GM10266 (cell line): Measurements from ENCODE around the gene C17orf107.

Source experiments
- DNase-seq: peaks from one replicate; pipeline ENCODE4 v3.0.0; 2012; ENCODE audit errors: extremely low spot score
- TF ChIP-seq, protein P1 (sequence below): IDR thresholded peaks from 2 replicates; pipeline ENCODE4 v1.5.1; 2012; ENCODE audit warnings: mild to moderate bottlenecking, low read depth; ENCODE audit not compliant: control insufficient read depth, insufficient read depth; ENCODE audit errors: missing control alignments

C17orf107 gene

DNA sequence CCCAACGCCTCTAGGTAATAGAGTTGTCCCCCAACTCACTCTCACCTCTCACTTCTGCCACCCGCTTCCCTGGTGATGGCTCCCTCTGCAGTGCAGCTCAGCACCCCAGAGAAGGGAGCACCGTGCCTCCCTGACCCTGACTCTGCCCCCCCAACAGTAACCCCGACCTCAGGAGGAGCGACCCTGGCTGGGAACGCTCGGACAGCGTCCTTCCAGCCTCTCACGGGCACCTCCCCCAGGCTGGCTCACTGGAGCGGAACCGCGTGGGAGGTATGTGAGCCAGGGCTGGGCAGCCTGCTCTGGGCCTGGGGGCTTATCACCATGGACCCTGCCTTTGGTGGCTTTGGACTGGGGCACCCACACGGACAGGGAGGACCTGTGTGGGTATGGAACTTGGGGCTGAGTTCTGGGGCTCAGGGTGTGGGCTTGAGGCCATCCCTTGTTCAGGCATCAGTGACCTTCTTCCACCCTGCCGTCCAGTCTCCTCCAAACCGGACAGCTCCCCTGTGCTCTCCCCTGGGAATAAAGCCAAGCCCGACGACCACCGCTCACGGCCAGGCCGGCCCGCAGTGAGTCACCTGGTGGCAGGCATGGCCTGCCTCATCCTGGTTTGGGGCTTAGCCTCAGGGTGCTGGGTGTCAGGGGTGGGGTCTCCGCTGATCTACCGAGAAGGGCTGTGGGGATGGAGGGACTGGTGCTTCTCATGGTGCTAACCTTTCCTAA, 6.7 kb upstream of the C17orf107 start:
- TF ChIP-seq, protein P1, sequence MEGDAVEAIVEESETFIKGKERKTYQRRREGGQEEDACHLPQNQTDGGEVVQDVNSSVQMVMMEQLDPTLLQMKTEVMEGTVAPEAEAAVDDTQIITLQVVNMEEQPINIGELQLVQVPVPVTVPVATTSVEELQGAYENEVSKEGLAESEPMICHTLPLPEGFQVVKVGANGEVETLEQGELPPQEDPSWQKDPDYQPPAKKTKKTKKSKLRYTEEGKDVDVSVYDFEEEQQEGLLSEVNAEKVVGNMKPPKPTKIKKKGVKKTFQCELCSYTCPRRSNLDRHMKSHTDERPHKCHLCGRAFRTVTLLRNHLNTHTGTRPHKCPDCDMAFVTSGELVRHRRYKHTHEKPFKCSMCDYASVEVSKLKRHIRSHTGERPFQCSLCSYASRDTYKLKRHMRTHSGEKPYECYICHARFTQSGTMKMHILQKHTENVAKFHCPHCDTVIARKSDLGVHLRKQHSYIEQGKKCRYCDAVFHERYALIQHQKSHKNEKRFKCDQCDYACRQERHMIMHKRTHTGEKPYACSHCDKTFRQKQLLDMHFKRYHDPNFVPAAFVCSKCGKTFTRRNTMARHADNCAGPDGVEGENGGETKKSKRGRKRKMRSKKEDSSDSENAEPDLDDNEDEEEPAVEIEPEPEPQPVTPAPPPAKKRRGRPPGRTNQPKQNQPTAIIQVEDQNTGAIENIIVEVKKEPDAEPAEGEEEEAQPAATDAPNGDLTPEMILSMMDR: no peak
- DNase-seq: no peak

DNA sequence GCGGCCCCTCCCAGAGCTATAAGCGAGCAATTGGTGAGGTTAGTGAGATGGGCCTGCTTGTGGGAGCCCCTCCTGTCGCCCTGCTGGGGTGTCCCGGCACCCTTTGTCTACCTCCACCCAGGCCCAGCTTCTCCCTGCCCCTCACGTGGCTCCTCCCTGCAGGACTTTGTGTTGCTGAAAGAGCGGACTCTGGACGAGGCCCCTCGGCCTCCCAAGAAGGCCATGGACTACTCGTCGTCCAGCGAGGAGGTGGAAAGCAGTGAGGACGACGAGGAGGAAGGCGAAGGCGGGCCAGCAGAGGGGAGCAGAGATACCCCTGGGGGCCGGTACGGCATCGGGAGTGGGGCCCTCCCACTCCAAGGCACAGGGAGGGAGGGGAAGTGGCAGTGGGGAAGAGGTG, 6.1 kb upstream of the C17orf107 start:
- TF ChIP-seq, protein P1: no peak
- peak; percentile 10 for DNase-seq

DNA sequence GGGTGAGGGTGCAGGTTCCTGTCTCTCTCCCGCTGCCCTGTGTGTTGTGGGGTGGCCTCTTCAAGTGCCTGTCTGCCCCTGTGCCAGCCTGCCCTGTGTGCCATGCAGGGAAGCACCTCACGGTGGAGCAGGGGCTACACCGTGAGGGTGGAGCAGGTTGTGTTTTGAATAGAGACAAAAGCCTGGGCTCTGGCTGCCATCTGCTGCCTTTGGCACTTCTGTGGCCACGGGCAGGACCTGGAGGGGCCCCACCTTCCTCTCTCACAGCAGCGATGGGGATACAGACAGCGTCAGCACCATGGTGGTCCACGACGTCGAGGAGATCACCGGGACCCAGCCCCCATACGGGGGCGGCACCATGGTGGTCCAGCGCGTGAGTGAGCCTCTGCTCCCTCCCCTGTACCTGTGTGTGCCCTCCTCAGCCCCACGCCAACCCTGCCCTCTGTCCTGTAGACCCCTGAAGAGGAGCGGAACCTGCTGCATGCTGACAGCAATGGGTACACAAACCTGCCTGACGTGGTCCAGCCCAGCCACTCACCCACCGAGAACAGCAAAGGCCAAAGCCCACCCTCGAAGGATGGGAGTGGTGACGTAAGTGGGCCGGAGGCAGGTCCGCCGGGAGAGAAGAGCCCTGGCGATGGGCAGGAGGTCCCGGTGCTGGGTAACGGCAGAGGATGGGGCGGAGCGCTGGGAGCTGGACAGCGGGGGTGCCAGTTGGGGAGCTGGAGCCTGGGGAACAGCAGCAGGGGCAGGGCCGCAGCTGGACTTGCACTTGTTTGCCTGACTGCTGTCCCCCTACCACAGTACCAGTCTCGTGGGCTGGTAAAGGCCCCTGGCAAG, 5.4 kb upstream of the C17orf107 start:
- TF ChIP-seq, protein P1: no peak
- peak; percentile 8 for DNase-seq

DNA sequence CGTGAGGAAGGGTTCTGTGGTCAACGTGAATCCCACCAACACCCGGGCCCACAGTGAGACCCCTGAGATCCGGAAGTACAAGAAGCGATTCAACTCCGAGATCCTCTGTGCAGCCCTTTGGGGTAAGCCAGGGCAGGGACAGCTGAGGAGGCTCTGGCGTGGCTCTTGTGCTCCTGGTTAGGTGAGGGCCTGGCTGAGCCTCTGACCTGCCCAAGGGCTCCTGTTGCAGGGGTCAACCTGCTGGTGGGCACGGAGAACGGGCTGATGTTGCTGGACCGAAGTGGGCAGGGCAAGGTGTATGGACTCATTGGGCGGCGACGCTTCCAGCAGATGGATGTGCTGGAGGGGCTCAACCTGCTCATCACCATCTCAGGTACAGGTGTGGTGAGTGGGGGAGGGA, 4.2 kb upstream of the C17orf107 start:
- peak; percentile 8 for DNase-seq
- TF ChIP-seq, protein P1: no peak

DNA sequence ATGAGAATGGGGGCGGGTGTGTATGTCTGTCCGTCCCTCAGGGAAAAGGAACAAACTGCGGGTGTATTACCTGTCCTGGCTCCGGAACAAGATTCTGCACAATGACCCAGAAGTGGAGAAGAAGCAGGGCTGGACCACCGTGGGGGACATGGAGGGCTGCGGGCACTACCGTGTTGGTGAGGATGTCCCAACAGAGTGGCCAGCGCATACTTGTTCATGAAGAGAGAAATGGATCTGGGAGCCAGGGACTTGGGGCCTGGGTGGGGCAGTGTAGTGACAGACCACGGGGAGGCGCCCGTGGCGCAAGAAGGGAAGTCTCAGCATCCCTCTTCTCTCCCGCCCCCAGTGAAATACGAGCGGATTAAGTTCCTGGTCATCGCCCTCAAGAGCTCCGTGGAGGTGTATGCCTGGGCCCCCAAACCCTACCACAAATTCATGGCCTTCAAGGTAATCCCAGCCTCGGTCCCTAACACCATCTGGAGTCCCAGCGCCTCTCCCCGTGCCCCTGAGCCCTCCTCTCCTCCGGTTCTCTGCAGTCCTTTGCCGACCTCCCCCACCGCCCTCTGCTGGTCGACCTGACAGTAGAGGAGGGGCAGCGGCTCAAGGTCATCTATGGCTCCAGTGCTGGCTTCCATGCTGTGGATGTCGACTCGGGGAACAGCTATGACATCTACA, 3.5 kb upstream of the C17orf107 start:
- DNase-seq: peak; percentile 12
- TF ChIP-seq, protein P1: no peak

DNA sequence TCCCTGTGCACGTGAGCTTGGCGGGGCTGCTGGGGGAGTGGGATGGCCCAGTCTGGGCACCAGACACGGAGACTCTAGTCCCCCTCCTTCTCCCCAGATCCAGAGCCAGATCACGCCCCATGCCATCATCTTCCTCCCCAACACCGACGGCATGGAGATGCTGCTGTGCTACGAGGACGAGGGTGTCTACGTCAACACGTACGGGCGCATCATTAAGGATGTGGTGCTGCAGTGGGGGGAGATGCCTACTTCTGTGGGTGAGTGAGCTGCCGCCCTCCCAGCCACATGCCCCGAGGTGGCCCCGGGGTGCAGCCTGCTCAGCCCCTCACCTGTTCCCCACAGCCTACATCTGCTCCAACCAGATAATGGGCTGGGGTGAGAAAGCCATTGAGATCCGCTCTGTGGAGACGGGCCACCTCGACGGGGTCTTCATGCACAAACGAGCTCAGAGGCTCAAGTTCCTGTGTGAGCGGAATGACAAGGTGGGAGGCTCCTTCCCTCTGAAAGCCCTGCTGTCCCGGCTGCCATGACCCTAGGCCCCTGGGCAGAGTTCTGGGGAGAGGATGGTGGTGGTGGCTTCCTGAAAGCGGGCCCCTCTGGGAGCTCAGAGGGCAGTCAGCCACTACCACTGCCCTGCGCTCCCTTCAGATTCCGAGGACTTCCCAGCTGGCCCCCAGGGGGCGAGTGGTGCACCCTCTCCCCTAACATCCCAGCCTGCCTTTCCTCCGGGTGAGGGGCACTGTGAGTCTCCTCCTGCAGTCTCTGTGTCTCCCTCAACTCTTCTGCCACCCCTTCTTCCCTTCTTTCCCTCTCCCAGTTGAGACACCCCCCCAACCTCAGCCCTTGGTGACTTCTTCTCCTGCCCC, 2.8 kb upstream of the C17orf107 start:
- peak; percentile 8 for DNase-seq
- TF ChIP-seq, protein P1: no peak
